A673 (cell line): ENCODE measurements around the gene PARD3. TPM values are rescaled to one million over a fixed set of nuclear protein-coding genes. Genes with fewer than 3 reads are reported as not detected.

Source experiments
- BruUV-seq: library from RNA; stranded (reverse); fragments of 400-500 nt; replicated peaks from 2 replicates; lab custom pipeline; 2021; lab: Mats Ljungman, UMichigan
- CTCF ChIA-PET: fragments of 300-600 bp; sonication (Branson Sonifier 250); formaldehyde crosslinking; loops from one replicate; lab custom pipeline; 2022; ENCODE audit warnings: antibody characterized with exemption; lab: Charles Lee
- POLR2A ChIA-PET: fragments of 300-600 bp; sonication (Branson Sonifier 250); formaldehyde crosslinking; loops from one replicate; lab custom pipeline; 2022; ENCODE audit warnings: antibody characterized with exemption; ENCODE audit not compliant: low non-redundant PET; lab: Charles Lee
- DNase-seq: peaks from one replicate; pipeline ENCODE4 v3.0.0-alpha.2; 2015; ENCODE audit warnings: low spot score
- H3K27ac ChIP-seq: fragments of 200-600 bp; sonication (generic); 2 replicates; pipeline ENCODE4 v1.5.1; 2016; ENCODE audit warnings: mixed run types, low read depth, mild to moderate bottlenecking, mixed read lengths, antibody characterized with exemption, low read length; ENCODE audit not compliant: poor library complexity, severe bottlenecking
- H3K27me3 ChIP-seq: fragments of 200-600 bp; sonication (generic); replicated peaks from 2 replicates; pipeline ENCODE4 v1.6.1; 2017; ENCODE audit warnings: mixed run types, low read depth, mild to moderate bottlenecking, mixed read lengths, antibody characterized with exemption, low read length; ENCODE audit not compliant: insufficient read depth, poor library complexity
- H3K36me3 ChIP-seq: fragments of 200-600 bp; sonication (generic); 2 replicates; pipeline ENCODE4 v1.6.1; 2016; ENCODE audit warnings: mixed run types, mild to moderate bottlenecking, mixed read lengths, antibody characterized with exemption, low read length; ENCODE audit not compliant: insufficient read depth, poor library complexity, severe bottlenecking
- H3K4me1 ChIP-seq: fragments of 200-600 bp; sonication (generic); 2 replicates; pipeline ENCODE4 v1.6.1; 2017; ENCODE audit warnings: mixed run types, mild to moderate bottlenecking, mixed read lengths, antibody characterized with exemption, low read length; ENCODE audit not compliant: insufficient read depth, poor library complexity, severe bottlenecking
- H3K4me3 ChIP-seq: fragments of 200-600 bp; sonication (generic); 2 replicates; pipeline ENCODE4 v1.5.1; 2016; ENCODE audit warnings: low read depth, mixed run types, mild to moderate bottlenecking, mixed read lengths, low read length; ENCODE audit not compliant: poor library complexity, severe bottlenecking
- H3K9me3 ChIP-seq: fragments of 200-600 bp; sonication (generic); 2 replicates; pipeline ENCODE4 v1.6.1; 2016; ENCODE audit warnings: mixed run types, low read depth, mild to moderate bottlenecking, mixed read lengths, antibody characterized with exemption, low read length; ENCODE audit not compliant: poor library complexity, severe bottlenecking
- EZH2 ChIP-seq: fragments of 200-600 bp; sonication (generic); IDR thresholded peaks from 2 replicates; pipeline ENCODE4 v1.6.1; 2017; ENCODE audit warnings: borderline replicate concordance, low read depth, mild to moderate bottlenecking, mixed read lengths, antibody characterized with exemption, low read length; ENCODE audit not compliant: poor library complexity, severe bottlenecking
- intact Hi-C: fragments of 100-400 bp; cut with micrococcal nuclease; formaldehyde crosslinking; loops from one replicate; pipeline ENCODE4 v1.10.0; 2022; ENCODE audit not compliant: unreplicated experiment
- total RNA-seq: library from RNA; stranded (reverse); gene quantifications from 2 replicates; pipeline ENCODE4 v1.2.3, GENCODE V29; 2021
- TF ChIP-seq, protein P1 (sequence below): fragments of 300-800, 200-600 bp; sonication (generic); conservative IDR thresholded peaks from 2 replicates; pipeline ENCODE4 v1.5.1; 2017; ENCODE audit warnings: low read depth, mild to moderate bottlenecking, antibody characterized with exemption, low read length, moderate library complexity, mixed read lengths

The PARD3 gene
- total RNA-seq, 1 experiment from 2014 or later, result 28.0 TPM

DNA sequence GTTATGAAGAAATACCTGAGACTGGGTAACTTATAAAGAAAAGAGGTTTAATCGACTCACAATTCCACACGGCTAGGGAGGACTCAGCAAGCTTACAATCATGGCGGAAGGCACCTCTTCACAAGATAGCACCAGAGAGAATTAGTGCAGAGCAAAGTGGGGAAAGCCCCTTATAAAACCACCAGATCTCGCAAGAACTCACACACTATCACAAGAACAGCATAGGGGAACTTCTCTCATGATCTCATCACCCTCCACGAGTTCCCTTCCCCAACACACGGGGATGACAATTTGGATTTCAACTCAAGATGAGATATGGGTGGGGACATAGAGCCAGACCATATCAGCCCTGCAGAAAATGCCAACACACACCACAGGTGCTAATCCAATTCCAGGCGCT, 218.7 kb downstream of the PARD3 start:
- CTCF ChIA-PET, result no interaction called here

DNA sequence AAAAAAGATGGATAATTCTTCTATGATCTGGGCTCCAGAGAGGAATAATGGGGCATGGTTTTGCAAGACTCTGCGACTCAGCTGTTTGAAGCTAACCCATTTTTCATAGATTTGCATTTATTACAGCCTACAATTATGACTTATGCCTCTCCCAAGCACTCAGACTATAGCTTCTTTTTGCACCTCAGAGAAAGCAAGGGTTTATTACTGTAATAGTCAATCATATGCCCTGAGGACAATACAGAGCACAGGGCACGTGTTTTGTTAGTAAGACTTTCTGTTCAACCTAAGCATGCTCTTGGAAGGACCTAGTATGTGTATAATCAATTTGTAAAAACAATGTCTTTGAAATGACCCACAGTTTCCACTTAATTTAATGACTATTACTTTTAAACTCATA, 221.2 kb downstream of the PARD3 start:
- no peak overlapping the region for H3K27ac ChIP-seq
- DNase-seq, result no peak
- TF ChIP-seq, protein P1, sequence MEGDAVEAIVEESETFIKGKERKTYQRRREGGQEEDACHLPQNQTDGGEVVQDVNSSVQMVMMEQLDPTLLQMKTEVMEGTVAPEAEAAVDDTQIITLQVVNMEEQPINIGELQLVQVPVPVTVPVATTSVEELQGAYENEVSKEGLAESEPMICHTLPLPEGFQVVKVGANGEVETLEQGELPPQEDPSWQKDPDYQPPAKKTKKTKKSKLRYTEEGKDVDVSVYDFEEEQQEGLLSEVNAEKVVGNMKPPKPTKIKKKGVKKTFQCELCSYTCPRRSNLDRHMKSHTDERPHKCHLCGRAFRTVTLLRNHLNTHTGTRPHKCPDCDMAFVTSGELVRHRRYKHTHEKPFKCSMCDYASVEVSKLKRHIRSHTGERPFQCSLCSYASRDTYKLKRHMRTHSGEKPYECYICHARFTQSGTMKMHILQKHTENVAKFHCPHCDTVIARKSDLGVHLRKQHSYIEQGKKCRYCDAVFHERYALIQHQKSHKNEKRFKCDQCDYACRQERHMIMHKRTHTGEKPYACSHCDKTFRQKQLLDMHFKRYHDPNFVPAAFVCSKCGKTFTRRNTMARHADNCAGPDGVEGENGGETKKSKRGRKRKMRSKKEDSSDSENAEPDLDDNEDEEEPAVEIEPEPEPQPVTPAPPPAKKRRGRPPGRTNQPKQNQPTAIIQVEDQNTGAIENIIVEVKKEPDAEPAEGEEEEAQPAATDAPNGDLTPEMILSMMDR, result no peak
- no peak for TF ChIP-seq EZH2
- H3K9me3 ChIP-seq, result no peaks in the 10 kb centered on the region
- H3K36me3 ChIP-seq, result no peaks in the 10 kb centered on the region
- no TSS peak for BruUV-seq
- CTCF ChIA-PET, result no interaction called here
- H3K4me1 ChIP-seq, result no peaks in the 10 kb centered on the region
- intact Hi-C loops, result no loop called here
- H3K4me3 ChIP-seq, result no peak overlapping the region
- H3K27me3 ChIP-seq, result no peaks in the 10 kb centered on the region
- POLR2A ChIA-PET, result no interaction called here

More for the DNA sequence above, 218.7 kb downstream of the PARD3 start:
- Histone ChIP-seq H3K4me1 (no peaks in the 10 kb centered on the region), H3K27ac (no peak overlapping the region), H3K36me3 (no peaks in the 10 kb centered on the region), H3K27me3 (no peaks in the 10 kb centered on the region), H3K4me3 (no peak overlapping the region), H3K9me3 (no peaks in the 10 kb centered on the region)
- no peak for DNase-seq
- intact Hi-C loops, result no loop called here
- POLR2A ChIA-PET, result no interaction called here
- TF ChIP-seq, protein P1, result no peak
- no peak for TF ChIP-seq EZH2
- BruUV-seq, result no TSS peak

DNA sequence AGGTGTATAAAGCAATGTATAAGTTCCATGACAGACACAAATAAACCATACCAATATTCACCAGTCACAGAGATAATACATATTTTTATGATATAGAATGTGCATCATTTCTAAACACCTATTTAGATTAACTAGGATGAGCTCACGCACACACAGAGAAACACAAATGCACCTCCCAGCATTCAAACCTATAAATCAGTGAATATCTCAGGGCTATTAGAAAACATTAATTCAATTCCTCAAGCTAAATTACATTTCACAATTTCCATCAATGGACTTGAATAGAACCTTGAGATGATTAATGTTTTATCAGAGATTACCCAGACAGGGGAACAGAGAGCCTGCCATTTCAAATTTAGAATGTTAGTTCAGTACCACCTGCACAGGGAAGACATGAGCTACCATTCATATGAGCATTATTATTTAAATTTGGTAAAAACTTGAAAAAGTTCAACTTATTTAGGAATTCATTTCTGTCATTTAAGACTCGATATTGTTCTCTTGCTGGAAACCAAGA, 221.7 kb downstream of the PARD3 start:
- TF ChIP-seq, protein P1, result no peak
- TF ChIP-seq EZH2, result no peak
- no peaks in the 10 kb centered on the region for H3K27me3 ChIP-seq
- H3K36me3 ChIP-seq, result no peaks in the 10 kb centered on the region
- no peak overlapping the region for H3K27ac ChIP-seq
- no peak overlapping the region for H3K4me3 ChIP-seq
- H3K4me1 ChIP-seq, result no peaks in the 10 kb centered on the region
- intact Hi-C loops, result no loop called here
- H3K9me3 ChIP-seq, result no peaks in the 10 kb centered on the region
- no peak for DNase-seq
- POLR2A ChIA-PET, result no interaction called here
- no TSS peak for BruUV-seq
- CTCF ChIA-PET, result no interaction called here
